Measurements from ENCODE around the gene CHI3L1. TPM values are rescaled to one million over a fixed set of nuclear protein-coding genes. Genes with fewer than 3 reads are reported as not detected.

The CHI3L1 gene
- total RNA-seq, 2 donors from 2014 or later, result 1.6 to 1.8 TPM

DNA sequence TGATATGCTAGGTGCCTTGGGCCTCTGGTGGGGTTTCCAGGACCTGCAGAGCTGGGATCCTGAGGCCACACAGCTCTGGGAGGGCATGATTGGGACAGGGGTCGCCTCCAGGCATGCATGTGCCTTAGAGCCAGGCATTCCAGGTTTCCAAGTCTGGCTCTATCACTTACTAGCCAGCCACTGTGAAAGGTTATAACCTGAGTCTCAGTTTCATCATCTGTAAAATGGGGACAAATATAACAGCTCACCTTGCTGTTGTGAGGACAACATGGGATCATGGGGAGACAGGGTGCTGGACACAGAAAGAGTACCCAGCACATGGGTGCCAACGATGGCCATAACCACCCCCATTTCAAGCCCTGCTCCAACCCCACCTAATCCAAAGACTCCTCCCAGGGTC lies 2.7 kb downstream of the CHI3L1 start:
- H3K27ac Mint-ChIP-seq, result no peak overlapping the region
- H3K4me3 Mint-ChIP-seq, result no peak overlapping the region
- H3K27me3 Mint-ChIP-seq, result peaks cover 6 to 13% of the 10 kb centered on the region in 2 donors
- H3K4me1 Mint-ChIP-seq (ENCODE audit: low read depth in 2 of 2), result peaks cover 0 to 2% of the 10 kb centered on the region in 2 donors
- no peaks in the 10 kb centered on the region for H3K36me3 Mint-ChIP-seq
- DNase-seq (ENCODE audit: low spot score) (no peak), ATAC-seq (no peak)
- H3K9me3 Mint-ChIP-seq, result no peaks in the 10 kb centered on the region

DNA sequence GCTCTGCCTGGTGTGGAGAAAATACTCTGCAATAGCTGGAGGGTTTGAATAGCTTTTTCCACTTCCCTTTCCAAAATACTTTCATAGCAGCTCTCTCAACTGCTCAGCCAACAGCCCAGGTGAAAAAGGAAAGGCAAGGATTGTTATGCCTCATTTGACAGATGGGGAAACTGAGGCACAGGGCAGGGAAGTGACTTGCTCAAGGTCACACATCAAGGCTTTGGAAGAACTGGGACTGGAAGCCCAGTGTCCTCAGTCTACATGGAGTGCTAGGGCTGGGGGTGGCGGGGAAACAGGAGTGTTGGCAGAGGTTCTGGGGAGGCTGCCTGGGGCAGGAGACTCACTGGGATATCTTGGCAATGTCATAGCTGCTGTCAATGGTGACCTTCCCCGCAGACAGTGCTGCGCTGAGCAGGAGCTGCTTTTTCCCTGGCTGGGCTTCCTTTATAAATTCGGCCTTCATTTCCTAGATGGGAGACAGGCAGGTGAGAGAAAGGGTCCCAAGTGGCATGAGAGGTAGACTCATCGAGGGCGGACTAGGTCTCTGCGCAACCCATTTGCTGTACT lies 4.0 kb downstream of the CHI3L1 start:
- H3K9me3 Mint-ChIP-seq, result no peaks in the 10 kb centered on the region
- no peak overlapping the region for H3K27ac Mint-ChIP-seq
- no peak overlapping the region for H3K4me3 Mint-ChIP-seq
- ATAC-seq, result no peak
- H3K27me3 Mint-ChIP-seq, result peaks cover 3 to 6% of the 10 kb centered on the region in 2 donors
- no peak for DNase-seq (ENCODE audit: low spot score)
- H3K4me1 Mint-ChIP-seq (ENCODE audit: low read depth in 2 of 2), result peaks cover 0 to 2% of the 10 kb centered on the region in 2 donors
- H3K36me3 Mint-ChIP-seq, result no peaks in the 10 kb centered on the region

DNA sequence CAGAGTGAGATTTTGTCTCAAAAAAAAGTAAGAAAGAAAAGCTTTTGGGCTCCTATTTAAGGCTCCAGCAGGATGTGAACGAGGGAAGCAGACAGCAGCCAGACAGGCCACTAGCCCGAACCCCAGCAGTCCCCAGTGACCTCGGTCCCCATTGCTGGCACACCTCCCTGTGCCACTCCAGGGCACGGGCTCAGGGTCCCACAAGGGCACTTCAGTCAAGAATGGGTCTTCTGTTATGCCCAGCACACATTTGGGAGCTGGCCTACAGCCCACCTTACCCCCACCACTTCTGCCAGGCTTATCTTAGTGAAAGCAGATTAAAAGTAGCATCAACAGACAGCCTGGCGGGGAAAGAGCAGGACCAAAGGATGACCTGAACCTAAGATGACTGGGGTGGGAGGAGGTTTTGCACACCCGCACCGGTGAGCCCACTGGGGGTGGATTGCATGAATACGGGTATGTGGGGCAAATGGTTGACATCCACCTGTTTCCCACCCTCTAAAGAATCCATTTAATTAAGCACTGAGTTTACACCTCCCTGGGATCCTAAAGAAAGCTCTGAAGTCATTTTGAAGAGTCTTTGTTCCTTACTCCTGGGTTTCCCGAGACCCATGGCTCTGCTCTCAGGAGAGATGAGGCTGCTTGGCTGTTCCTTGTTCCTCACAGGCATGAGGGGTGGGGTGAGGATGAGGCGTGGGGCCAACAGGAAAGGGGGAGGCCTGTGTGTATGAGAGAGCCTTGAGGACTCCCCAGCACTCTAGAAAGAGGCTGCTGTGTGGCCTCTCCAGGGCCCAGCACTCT lies 4.7 kb downstream of the CHI3L1 start:
- ATAC-seq, result no peak
- Mint-ChIP-seq H3K27ac (no peak overlapping the region), H3K4me3 (no peak overlapping the region), H3K27me3 (peaks cover 0 to 3% of the 10 kb centered on the region in 2 donors), H3K4me1 (ENCODE audit: low read depth in 2 of 2) (peaks cover 0 to 2% of the 10 kb centered on the region in 2 donors), H3K36me3 (no peaks in the 10 kb centered on the region), H3K9me3 (no peaks in the 10 kb centered on the region)
- DNase-seq (ENCODE audit: low spot score), result no peak

DNA sequence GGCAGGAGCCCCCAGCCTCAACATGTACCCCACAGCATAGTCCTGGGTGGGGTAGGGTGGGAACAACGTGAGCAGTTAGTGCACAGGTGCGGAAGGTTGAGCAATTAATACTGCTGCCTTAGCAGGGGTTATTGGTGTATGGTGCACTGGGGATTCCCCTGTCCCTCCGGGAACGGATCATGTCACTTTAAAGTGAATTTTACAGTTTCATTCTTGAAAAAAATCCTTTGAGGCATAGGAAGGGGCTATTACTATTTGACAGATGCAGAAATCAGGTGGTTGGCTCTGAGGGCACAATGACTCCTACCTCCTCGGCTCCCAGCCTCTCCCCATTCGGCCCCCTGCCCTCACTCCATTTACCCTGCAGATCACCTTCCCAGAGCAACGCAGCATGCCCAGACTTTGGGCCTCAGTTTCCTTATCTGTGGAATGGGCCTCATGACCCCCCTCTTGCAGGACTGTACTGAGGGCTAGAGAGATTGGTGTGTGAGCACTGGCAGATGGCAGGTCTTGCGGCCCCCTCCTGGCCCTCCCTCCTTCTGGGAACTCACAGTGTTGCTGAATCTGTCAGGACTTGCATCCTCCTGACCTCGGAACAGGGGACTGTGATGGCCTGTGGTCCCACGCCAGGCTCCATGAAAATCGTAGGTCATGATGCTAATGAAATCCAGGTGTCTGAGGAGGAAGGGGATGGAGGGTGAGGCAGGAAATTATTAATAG lies 5.7 kb downstream of the CHI3L1 start:
- H3K36me3 Mint-ChIP-seq, result no peaks in the 10 kb centered on the region

DNA sequence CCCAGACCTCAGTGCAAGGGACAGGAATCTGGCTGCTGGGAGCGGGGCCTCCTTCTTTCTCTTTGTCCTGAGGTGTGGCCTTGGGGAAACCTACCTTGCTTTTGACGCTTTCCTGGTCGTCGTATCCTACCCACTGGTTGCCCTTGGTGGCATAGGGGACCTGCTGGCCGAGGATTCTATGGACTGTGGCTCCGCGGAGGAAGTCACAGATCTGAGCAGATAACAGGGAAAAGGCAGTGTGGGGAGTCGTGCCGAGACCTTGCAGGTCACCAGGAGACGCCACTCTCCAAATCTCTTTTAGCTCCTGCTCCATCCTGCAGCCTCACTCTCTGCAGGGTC lies 6.9 kb downstream of the CHI3L1 start:
- ATAC-seq (no peak), DNase-seq (ENCODE audit: low spot score) (no peak)
- Mint-ChIP-seq H3K36me3 (no peaks in the 10 kb centered on the region), H3K4me3 (no peak overlapping the region), H3K27ac (no peak overlapping the region), H3K9me3 (no peaks in the 10 kb centered on the region), H3K27me3 (no peaks in the 10 kb centered on the region), H3K4me1 (ENCODE audit: low read depth in 2 of 2) (peaks cover 0 to 2% of the 10 kb centered on the region in 2 donors)

More for the DNA sequence above, 5.7 kb downstream of the CHI3L1 start:
- Mint-ChIP-seq H3K27me3 (no peaks in the 10 kb centered on the region), H3K4me1 (ENCODE audit: low read depth in 2 of 2) (peaks cover 0 to 2% of the 10 kb centered on the region in 2 donors), H3K27ac (no peak overlapping the region), H3K4me3 (no peak overlapping the region), H3K9me3 (no peaks in the 10 kb centered on the region)
- no peak for ATAC-seq
- DNase-seq (ENCODE audit: low spot score), result no peak

DNA sequence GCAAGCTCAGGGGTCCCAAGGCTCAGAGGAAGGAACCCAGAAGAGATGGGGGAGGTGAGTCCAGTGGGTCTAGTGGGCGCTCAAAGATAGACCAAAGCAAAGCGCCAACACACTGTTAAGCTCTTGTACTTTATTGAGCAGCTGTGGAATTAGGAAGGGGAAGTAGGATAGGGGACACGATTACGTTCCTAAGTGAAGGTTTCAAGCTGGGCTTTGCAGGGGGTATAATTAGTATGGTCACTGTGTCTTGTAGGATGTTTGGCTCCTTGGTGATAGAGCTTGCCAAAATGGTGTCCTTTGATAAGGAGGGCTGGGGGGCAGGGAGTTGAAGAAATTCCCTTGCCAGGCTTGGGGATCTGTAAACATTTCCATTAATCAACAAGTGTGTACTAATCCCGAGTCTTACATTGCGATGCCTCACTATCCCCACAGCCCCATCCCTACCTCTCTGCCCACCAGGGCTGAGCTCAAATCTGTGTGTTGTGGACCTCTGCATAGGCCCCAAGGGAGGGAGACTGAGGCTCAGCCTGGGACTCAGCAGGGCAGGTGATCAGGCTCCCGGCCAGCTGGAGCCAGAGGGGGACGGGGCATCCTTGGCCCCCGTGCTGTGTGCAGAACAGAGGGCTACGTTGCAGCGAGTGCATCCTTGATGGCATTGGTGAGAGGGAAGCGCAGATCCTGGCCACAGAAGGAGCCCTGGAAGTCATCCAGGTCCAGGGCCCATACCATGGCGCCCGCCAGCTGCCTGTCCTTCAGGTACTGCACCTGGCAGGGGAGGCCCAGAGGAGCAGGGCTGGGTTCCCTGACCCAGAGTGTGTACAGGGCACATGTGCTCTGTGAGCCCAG lies 7.5 kb downstream of the CHI3L1 start:
- Mint-ChIP-seq H3K36me3 (no peaks in the 10 kb centered on the region), H3K9me3 (no peaks in the 10 kb centered on the region), H3K4me3 (no peak overlapping the region), H3K27me3 (no peaks in the 10 kb centered on the region), H3K27ac (no peak overlapping the region), H3K4me1 (ENCODE audit: low read depth in 2 of 2) (peaks cover 0 to 2% of the 10 kb centered on the region in 2 donors)
- ATAC-seq, result no peak
- DNase-seq (ENCODE audit: low spot score), result no peak

DNA sequence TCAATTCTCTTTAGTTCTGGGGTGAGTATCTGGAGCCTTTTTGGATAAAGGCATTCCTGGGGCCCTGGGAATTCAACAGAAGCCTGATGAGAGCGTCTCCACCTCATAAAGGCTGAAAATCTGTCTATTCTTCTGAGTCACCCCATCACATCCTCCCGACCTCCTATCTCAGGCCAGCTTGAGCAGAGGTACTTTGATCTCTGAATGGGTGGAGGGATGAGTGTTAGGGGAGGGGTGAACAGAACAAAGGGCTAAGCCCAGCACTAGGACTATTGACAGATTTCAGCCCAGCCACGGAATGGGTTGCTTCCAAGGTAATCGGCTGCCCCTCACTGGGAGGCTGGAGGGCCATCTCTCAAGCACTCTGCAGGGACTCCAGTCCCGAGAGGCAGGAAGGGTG lies 8.4 kb downstream of the CHI3L1 start:
- no peaks in the 10 kb centered on the region for H3K36me3 Mint-ChIP-seq
- H3K9me3 Mint-ChIP-seq, result no peaks in the 10 kb centered on the region
- ATAC-seq (no peak), DNase-seq (ENCODE audit: low spot score) (no peak)
- H3K4me1 Mint-ChIP-seq (ENCODE audit: low read depth in 2 of 2), result peaks cover 0 to 1% of the 10 kb centered on the region in 2 donors
- no peak overlapping the region for H3K27ac Mint-ChIP-seq
- H3K27me3 Mint-ChIP-seq, result no peaks in the 10 kb centered on the region
- no peak overlapping the region for H3K4me3 Mint-ChIP-seq

DNA sequence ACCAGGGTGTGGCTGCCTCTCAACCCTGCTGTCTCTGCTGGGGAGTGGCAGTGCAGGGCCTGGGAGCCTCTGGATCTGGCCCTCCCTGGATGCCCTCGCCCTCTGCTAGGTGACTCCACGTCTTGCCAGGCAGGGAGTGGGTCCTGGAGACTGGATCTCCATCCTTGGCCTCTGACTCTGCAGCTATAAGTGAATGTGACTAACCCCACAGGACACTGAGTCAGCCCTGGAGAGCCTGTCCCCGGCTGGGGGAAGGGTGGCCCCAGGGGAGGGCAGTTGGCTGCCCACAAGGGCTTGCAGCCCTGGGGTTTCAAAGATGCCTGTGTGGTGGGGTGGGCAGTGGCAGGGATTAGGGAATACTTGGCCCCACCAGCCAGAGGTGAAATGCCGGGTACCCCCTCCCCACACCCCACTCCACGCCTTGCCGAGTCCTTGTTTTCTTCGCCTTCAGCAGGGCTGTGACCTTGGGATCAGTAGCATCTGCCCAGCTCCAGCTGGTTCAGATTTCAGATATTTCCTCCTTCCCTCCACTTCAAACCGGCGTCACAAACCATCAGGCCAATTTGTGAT lies 8.9 kb downstream of the CHI3L1 start:
- H3K4me3 Mint-ChIP-seq, result no peak overlapping the region
- no peak for ATAC-seq
- H3K4me1 Mint-ChIP-seq (ENCODE audit: low read depth in 2 of 2), result no peaks in the 10 kb centered on the region
- no peak overlapping the region for H3K27ac Mint-ChIP-seq
- DNase-seq (ENCODE audit: low spot score), result no peak
- H3K27me3 Mint-ChIP-seq, result no peaks in the 10 kb centered on the region
- no peaks in the 10 kb centered on the region for H3K9me3 Mint-ChIP-seq
- no peaks in the 10 kb centered on the region for H3K36me3 Mint-ChIP-seq

DNA sequence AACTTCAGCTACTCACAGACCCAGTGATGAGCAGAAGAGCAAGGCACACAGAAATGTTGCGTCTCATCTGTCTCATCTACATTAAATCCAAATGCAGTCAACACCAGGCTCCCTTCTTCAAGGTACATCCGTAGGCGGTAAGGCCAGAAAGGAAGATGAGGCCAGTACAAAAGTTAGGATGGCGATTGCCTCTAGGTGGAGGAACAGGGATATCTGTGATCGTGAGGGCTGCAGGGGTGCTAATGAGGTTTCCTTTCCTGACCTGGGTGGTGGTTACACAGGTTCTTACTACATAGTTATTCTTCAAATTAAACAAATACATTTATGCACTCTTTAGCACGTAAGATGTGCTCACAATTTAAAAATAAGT lies 9.5 kb downstream of the CHI3L1 start:
- no peak for DNase-seq (ENCODE audit: low spot score)
- Mint-ChIP-seq H3K27ac (no peak overlapping the region), H3K9me3 (no peaks in the 10 kb centered on the region), H3K27me3 (no peaks in the 10 kb centered on the region), H3K4me1 (ENCODE audit: low read depth in 2 of 2) (no peaks in the 10 kb centered on the region), H3K4me3 (no peak overlapping the region), H3K36me3 (no peaks in the 10 kb centered on the region)
- no peak for ATAC-seq

DNA sequence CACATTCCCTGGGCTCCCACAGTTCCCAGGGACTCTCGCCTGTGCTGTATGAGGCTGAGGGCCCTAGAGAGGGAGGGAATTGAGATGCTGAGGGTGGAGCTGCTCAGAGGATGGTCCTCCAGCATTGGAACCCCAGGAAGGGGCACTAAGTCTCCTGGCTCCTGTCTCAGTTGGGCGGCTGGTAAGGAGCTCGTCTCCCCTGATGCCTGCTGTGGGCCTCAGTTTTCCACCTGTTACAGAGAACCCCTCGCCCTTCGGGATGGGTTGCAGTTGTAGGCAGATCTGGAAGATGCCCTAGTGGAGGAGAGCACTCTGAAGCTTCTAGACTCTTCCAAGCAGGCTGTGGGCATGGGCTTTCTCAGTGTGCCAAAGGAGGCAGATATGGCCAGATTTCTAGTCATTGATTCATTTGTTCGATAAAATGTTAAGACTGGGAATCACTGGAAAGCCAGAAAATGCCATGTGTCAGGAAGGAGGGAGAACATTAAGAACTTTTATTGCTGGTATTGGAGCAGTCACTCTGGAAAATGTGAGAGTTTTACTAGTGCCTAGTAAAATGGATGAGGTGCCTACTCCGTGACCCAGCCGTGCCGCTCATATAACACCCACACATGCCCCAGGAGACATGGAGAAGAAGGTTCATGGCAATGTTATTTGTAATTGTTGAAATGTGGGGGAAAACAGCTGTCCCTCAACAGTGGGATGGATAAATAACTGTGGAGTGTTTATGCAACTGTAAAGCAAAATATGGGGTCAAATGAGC lies 10.1 kb downstream of the CHI3L1 start:
- no peak for DNase-seq (ENCODE audit: low spot score)
- Mint-ChIP-seq H3K4me3 (no peak overlapping the region), H3K36me3 (no peaks in the 10 kb centered on the region), H3K4me1 (ENCODE audit: low read depth in 2 of 2) (no peaks in the 10 kb centered on the region), H3K27me3 (no peaks in the 10 kb centered on the region), H3K9me3 (no peaks in the 10 kb centered on the region), H3K27ac (no peak overlapping the region)
- ATAC-seq, result no peak

DNA sequence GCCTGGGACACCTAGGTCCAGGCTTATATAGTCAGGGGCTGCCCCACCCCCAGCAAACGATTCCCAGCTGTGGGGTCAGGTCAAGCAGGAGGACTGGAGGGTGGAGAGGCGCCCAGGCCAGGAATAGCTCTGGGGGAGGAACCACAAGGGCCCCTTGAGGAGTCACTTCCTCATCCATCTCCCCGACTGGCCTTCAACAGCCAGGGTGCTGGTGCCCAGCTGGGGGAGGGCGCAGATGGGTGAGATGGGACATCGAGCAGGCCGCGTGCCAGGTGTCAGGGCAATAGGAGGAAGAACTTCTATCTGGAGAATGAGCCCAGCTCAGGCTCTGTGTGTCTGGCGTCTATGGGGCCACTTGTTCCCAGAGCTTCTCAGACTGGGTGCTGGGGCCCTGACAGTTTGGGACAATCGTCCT lies 10.7 kb downstream of the CHI3L1 start:
- H3K4me1 Mint-ChIP-seq (ENCODE audit: low read depth in 2 of 2), result no peaks in the 10 kb centered on the region
- H3K27me3 Mint-ChIP-seq, result no peaks in the 10 kb centered on the region
- ATAC-seq (no peak), DNase-seq (ENCODE audit: low spot score) (no peak)
- no peak overlapping the region for H3K27ac Mint-ChIP-seq
- no peaks in the 10 kb centered on the region for H3K36me3 Mint-ChIP-seq
- H3K4me3 Mint-ChIP-seq, result no peak overlapping the region
- H3K9me3 Mint-ChIP-seq, result no peaks in the 10 kb centered on the region

DNA sequence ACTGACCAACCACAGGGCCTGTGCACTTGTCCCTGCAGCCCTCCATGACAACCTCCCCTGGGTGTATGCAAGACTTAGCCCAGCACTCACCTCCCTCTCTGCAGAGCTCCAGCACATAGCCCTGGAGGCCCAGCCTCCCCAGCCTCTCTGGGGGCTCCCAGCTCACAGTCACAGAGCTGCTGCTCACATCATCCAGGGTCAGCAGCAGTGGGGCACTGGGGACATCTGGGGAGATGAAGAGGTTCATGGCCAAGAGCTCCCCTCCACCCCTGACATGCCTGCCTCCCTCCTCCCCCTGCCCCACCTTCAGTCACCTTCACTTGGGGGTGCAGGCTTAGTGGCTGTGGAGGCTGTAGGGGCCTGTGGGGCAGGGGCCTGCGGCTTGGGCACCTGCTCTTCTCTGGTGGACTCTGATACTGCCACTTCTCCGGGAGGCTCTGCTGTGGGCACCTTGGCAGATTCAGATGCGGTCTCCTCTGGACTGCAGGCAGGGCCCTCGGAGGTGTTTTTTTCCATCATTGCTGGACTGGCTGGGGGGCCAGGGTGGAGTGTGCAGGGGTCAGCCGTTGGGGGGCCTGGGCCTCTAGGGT lies 11.2 kb downstream of the CHI3L1 start, which contains the start of gene MYBPH:
Gene MYBPH, minus strand, starts transcription at position 590 of the 590 bp plus-strand sequence. Its CDS starts 71 bp downstream, at position 519.
- ATAC-seq (no peak), DNase-seq (ENCODE audit: low spot score) (no peak)
- Mint-ChIP-seq H3K4me3 (no peak within 1 kb of the TSS), H3K27ac (no peak within 1 kb of the TSS), H3K4me1 (ENCODE audit: low read depth in 2 of 2) (no peaks in the 10 kb centered on the region), H3K9me3 (no peaks in the 10 kb centered on the region), H3K36me3 (no peaks in the 10 kb centered on the region), H3K27me3 (no peaks in the 10 kb centered on the region)
